ENCODE measurements around the gene ISL1. TPM values are rescaled to one million over a fixed set of nuclear protein-coding genes. Genes with fewer than 3 reads are reported as not detected.
A peak's percentile ranks its signal among the peaks of the same experiment; 100 is the strongest.

Gene ISL1
- total and polyA plus RNA-seq, 2 of the 8 experiments (the other 6 are each of a cell fraction or from before 2014, with no cell fraction given), result 0.05 to 0.19 TPM

- ChIA-PET POLR2A (ENCODE audit: partially characterized antibody) (no interaction called here), CTCF (ENCODE audit: partially characterized antibody) (interaction anchor here (0.8 kb wide), 1 partner anchor 27 kb away, joined by 4 read pairs; no protein-coding TSS in a partner anchor)
- H4K5ac ChIP-seq (ENCODE audit: insufficient read length, low read depth, low read length), result no peak overlapping the region
- no peaks in the 10 kb centered on the region for H4K20me1 ChIP-seq (replicated peaks in 1 of 2; ENCODE audit: control insufficient read depth in 1 of 2, insufficient read depth in 2 of 2, low read length in 2 of 2)
- FAIRE-seq (no peak), DNase-seq (ENCODE audit: low read depth in 1 of 2, low spot score in 2 of 2) (no peak)
- H2AFZ ChIP-seq (ENCODE audit: low read length), result 0 out of 2 replicates have a peak overlapping the region, but pooled peaks have one; percentile 6
- 97% methylated on average over 2 of the region's 2 CpGs; no CpG with 5 or more reads in 1 of the 2 experiments for WGBS, 2 experiments (ENCODE audit: extremely low coverage in 1 of 2, insufficient coverage in 1 of 2, insufficient read length in 1 of 2, insufficient replicate concordance in 2 of 2, low coverage in 1 of 2, low lambda C conversion rate in 2 of 2, missing lambda C conversion rate in 1 of 2)
- no peak for TF ChIP-seq POLR2A (IDR thresholded peaks at IDR 0.05; ENCODE audit: control extremely low read depth in 1 of 2, low read depth in 2 of 2, low read length in 2 of 2)
- TF ChIP-seq EP300 (IDR thresholded peaks at IDR 0.05; ENCODE audit: borderline replicate concordance in 1 of 2, low read depth in 2 of 2, low read length in 2 of 2), result no peak
- TF ChIP-seq CBX8 (IDR thresholded peaks at IDR 0.05; ENCODE audit: borderline replicate concordance, low read depth, low read length), result no peak
- no peak overlapping the region for H2BK5ac ChIP-seq (ENCODE audit: low read depth, low read length)
- no peak overlapping the region for H2BK15ac ChIP-seq (ENCODE audit: low read length)
- H3K14ac ChIP-seq (ENCODE audit: insufficient read length), result no peak overlapping the region
- no peak overlapping the region for H2BK20ac ChIP-seq (ENCODE audit: low read length)
- no peak overlapping the region for H2BK120ac ChIP-seq (replicated peaks; ENCODE audit: low read depth, low read length)
- no peak overlapping the region for H2BK12ac ChIP-seq (ENCODE audit: low read depth, low read length)
- no peak overlapping the region for H3K4me2 ChIP-seq (ENCODE audit: insufficient read depth in 1 of 2, low read depth in 2 of 2, low read length in 2 of 2)
- H4K8ac ChIP-seq (ENCODE audit: extremely low read depth, insufficient read depth, low read length), result no peak overlapping the region
- H3K27ac ChIP-seq (ENCODE audit: low read depth, low read length), result no peak overlapping the region
- H3K56ac ChIP-seq (replicated peaks; ENCODE audit: insufficient read length, low read depth, low read length), result no peak overlapping the region
- H3K4me1 ChIP-seq (replicated peaks in 1 of 4; ENCODE audit: control insufficient read depth in 3 of 4, insufficient read depth in 4 of 4, low read length in 3 of 4), result no peaks in the 10 kb centered on the region
- no peaks in the 10 kb centered on the region for H3K9me3 ChIP-seq (ENCODE audit: insufficient read depth in 2 of 2, low read depth in 1 of 2, low read length in 1 of 2)
- H3K79me2 ChIP-seq (ENCODE audit: control insufficient read depth in 1 of 2, insufficient read depth in 2 of 2, low read length in 2 of 2), result no peaks in the 10 kb centered on the region
- no peak overlapping the region for H2AK5ac ChIP-seq (ENCODE audit: low read depth, low read length)
- H3K23me2 ChIP-seq (ENCODE audit: low read depth, low read length), result no peaks in the 10 kb centered on the region; the same call in 1 of the 2 replicates
- no peak overlapping the region for H3K23ac ChIP-seq (ENCODE audit: insufficient read length)
- no peak overlapping the region for H4K91ac ChIP-seq (replicated peaks; ENCODE audit: insufficient read length, low read length)
- H3K79me1 ChIP-seq (ENCODE audit: low read depth, low read length), result no peaks in the 10 kb centered on the region
- peaks cover 0 to 1% (median 0%) of the 10 kb centered on the region in 4 experiments; a peak in 1 of 7 replicates for H3K27me3 ChIP-seq (replicated peaks in 1 of 4; ENCODE audit: control insufficient read depth in 3 of 4, extremely low read depth in 1 of 4, insufficient read depth in 3 of 4, low read length in 3 of 4)
- H3K9ac ChIP-seq (replicated peaks in 1 of 4; ENCODE audit: extremely low read depth in 1 of 4, low read depth in 3 of 4, low read length in 3 of 4), result no peak overlapping the region
- H3K4ac ChIP-seq (replicated peaks; ENCODE audit: insufficient read length, low read depth, low read length), result no peak overlapping the region
- H3K4me3 ChIP-seq (ENCODE audit: extremely low read depth in 1 of 4, insufficient read depth in 2 of 4, low read depth in 3 of 4, low read length in 4 of 4), result no peak overlapping the region
- no peaks in the 10 kb centered on the region for H3K36me3 ChIP-seq (ENCODE audit: control insufficient read depth in 2 of 4, insufficient read depth in 4 of 4, low read length in 3 of 4)
- H3K18ac ChIP-seq (ENCODE audit: extremely low read depth, low read length), result no peak overlapping the region
These were observed 31.3 kb downstream of the ISL1 start for GRCh38 chr5:51414516-51414915.

Measured in H1 (cell line).